Ishikawa (cell line): Measurements from ENCODE around the gene DGKG.

Source experiments
- CEBPB ChIP-seq: IDR thresholded peaks from 2 replicates; pipeline ENCODE4 v1.6.1; 2012
- CREB1 ChIP-seq: IDR thresholded peaks from 2 replicates; pipeline ENCODE4 v1.6.1; 2012; ENCODE audit warnings: low read depth
- EGR1 ChIP-seq: IDR thresholded peaks from 2 replicates; pipeline ENCODE4 v1.6.1; 2012
- EP300 ChIP-seq: IDR thresholded peaks from 2 replicates; pipeline ENCODE4 v1.6.1; 2012; ENCODE audit warnings: borderline replicate concordance
- FOXM1 ChIP-seq: IDR thresholded peaks from 2 replicates; pipeline ENCODE4 v1.6.1; 2012; ENCODE audit warnings: low read depth, borderline replicate concordance
- MAX ChIP-seq: IDR thresholded peaks from 2 replicates; pipeline ENCODE4 v1.6.1; 2012
- NFIC ChIP-seq: IDR thresholded peaks from 2 replicates; pipeline ENCODE4 v1.6.1; 2012
- RAD21 ChIP-seq: IDR thresholded peaks from 2 replicates; pipeline ENCODE4 v1.6.1; 2012; ENCODE audit warnings: low read depth
- REST ChIP-seq: IDR thresholded peaks from 2 replicates; pipeline ENCODE4 v1.6.1; 2012; ENCODE audit warnings: low read depth, mild to moderate bottlenecking
- TAF1 ChIP-seq: IDR thresholded peaks from 2 replicates; pipeline ENCODE4 v1.6.1; 2012; ENCODE audit warnings: low read depth, mild to moderate bottlenecking
- TCF12 ChIP-seq: IDR thresholded peaks from 2 replicates; pipeline ENCODE4 v1.6.1; 2012; ENCODE audit warnings: low read depth
- TEAD4 ChIP-seq: IDR thresholded peaks from 2 replicates; pipeline ENCODE4 v1.6.1; 2012
- YY1 ChIP-seq: IDR thresholded peaks from 2 replicates; pipeline ENCODE4 v1.6.1; 2012; ENCODE audit warnings: low read depth
- ZBTB7A ChIP-seq: IDR thresholded peaks from 2 replicates; pipeline ENCODE4 v1.6.1; 2012; ENCODE audit warnings: low read depth
- TF ChIP-seq, protein P1 (sequence below): IDR thresholded peaks from 2 replicates; pipeline ENCODE4 v1.6.1; 2012

The DGKG gene

DNA sequence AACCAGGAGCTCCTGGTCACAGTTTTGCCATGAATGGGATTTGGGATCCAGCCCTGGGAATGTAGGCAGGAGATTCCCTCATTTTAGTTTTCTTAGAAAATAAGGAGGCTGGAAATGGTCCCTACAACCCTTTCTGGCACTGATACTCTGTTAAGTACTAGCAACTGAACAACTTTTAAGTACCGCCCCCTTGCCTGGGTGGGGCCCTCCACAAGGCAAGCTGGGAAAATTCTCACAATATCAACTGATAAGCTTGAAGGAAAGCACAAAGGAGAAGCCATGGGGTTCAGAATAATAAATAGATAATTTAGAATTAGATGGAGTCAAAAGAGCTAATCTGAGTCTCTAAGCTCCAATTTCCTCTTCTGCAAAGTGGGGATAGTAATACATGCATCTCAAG is 4.2 kb upstream of the DGKG start:
- TF ChIP-seq EP300: no peak
- no peak for TF ChIP-seq YY1
- no peak for TF ChIP-seq NFIC
- TF ChIP-seq TEAD4: no peak
- TF ChIP-seq RAD21: no peak
- no peak for TF ChIP-seq CEBPB
- TF ChIP-seq MAX: no peak
- TF ChIP-seq TAF1: no peak
- TF ChIP-seq REST: no peak
- TF ChIP-seq TCF12: no peak
- no peak for TF ChIP-seq CREB1
- no peak for TF ChIP-seq FOXM1
- no peak for TF ChIP-seq ZBTB7A
- TF ChIP-seq, protein P1, sequence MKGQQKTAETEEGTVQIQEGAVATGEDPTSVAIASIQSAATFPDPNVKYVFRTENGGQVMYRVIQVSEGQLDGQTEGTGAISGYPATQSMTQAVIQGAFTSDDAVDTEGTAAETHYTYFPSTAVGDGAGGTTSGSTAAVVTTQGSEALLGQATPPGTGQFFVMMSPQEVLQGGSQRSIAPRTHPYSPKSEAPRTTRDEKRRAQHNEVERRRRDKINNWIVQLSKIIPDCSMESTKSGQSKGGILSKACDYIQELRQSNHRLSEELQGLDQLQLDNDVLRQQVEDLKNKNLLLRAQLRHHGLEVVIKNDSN: no peak
- no peak for TF ChIP-seq EGR1

- TF ChIP-seq, protein P1: no peak
Measured at GRCh38 chr3:186365202-186365974, 3.4 kb upstream of the DGKG start.

DNA sequence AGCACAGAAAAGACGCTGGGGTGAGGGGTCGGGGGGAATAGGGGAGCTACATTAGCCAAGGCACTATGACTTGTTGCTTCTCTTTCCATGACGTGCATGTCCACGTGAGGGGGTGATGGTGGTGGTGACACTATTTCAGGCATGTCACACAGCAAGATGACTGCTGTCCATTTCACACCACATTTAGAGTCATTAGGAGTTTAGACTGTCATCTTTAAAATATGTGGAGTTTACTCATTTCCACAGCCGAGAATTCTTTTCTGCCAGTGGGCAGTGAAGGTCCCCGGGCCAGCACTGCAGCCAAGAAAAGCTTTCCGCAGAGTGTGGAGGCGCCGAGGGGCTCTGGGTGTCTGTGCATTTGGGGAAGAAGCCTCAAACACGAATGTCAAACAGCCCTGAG is 954 bp upstream of the DGKG start:
- no peak for TF ChIP-seq ZBTB7A
- no peak for TF ChIP-seq EP300
- TF ChIP-seq YY1: no peak
- TF ChIP-seq EGR1: no peak
- TF ChIP-seq TEAD4: no peak
- TF ChIP-seq REST: no peak
- no peak for TF ChIP-seq MAX
- TF ChIP-seq TAF1: no peak
- no peak for TF ChIP-seq CEBPB
- no peak for TF ChIP-seq NFIC
- no peak for TF ChIP-seq FOXM1
- no peak for TF ChIP-seq RAD21
- no peak for TF ChIP-seq TCF12
- no peak for TF ChIP-seq CREB1
- TF ChIP-seq, protein P1: no peak

GRCh38 chr3:186362537-186362842 is 456 bp upstream of the DGKG start:
- no peak for TF ChIP-seq NFIC
- no peak for TF ChIP-seq MAX
- no peak for TF ChIP-seq RAD21
- no peak for TF ChIP-seq CEBPB
- TF ChIP-seq CREB1: no peak
- no peak for TF ChIP-seq EGR1
- TF ChIP-seq EP300: no peak
- TF ChIP-seq TCF12: no peak
- no peak for TF ChIP-seq ZBTB7A
- TF ChIP-seq YY1: no peak
- TF ChIP-seq TEAD4: no peak
- TF ChIP-seq REST: no peak
- TF ChIP-seq, protein P1: no peak
- no peak for TF ChIP-seq TAF1
- no peak for TF ChIP-seq FOXM1
